ENCODE measurements around the gene EDIL3.
"Not testable (repeated sequence)": the region's sequence is repeated elsewhere in the genome, so short reads cannot be mapped to it uniquely, and the experiment has no call there.

DNA sequence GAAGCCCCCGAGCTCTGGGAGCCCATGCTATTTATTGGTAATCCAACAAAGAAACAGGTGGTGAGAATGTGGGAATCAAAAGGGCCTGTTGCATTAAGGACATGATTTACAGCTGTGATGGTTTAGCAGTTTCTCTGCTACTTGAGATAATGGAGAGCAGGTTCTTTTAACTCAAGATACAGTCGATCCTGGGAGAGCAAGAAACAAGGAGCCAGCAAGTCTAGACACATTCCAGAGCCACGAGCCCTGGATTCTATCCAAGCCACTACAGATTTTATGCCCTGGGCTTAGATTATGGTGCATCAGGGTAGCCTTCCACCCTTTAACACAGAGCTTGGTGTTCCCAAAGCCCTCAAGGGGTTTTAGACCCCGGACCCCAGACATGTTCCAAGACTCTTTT, 87.0 kb downstream of the EDIL3 start:
- TF ChIP-seq POLR2AphosphoS5 (IDR thresholded peaks at IDR 0.05; ENCODE audit: borderline replicate concordance, low read depth, low read length); EZH2 (IDR thresholded peaks at IDR 0.05): not testable (repeated sequence)
